T-helper 1 cell (primary cell): ENCODE results near the gene NBPF20.
A peak's percentile ranks its signal among the peaks of the same experiment; 100 is the strongest.
"Not testable (repeated sequence)": the region's sequence is repeated elsewhere in the genome, so short reads cannot be mapped to it uniquely, and the experiment has no call there.

Source experiments
- DNase-seq, 5 donors: peaks; one replicate each; pipeline ENCODE4 v3.0.0-alpha.2; 2012 to 2020

Gene NBPF20

DNA sequence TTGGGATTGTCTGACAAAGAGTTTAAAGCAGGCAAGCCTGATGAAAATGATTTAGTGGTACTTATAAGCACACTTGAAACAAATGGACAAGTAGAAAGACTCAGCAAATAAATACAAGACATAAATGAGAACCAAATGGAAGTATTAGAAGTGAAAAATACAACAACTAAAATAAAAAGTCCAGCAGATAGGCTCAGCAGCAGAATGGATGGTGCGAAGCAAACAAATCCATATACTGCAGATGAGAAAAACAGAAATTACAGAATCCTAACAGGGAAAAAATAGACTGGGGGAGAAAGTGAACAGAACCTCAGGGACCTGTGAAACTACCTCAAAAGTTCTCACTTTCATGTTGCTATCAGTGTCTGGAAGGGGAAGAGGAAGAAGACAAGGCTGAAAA lies 3.9 kb upstream of the NBPF20 start:
- not testable (repeated sequence) for DNase-seq

- DNase-seq = peak in 4 of 5 donors; percentile 13 to 56 (median 34)
Measured at GRCh38 chr1:145424612-145425435, 579 bp downstream of the NBPF20 start.

GRCh38 chr1:145415149-145415548 lies 10.3 kb downstream of the NBPF20 start:
- not testable (repeated sequence) for DNase-seq

DNA sequence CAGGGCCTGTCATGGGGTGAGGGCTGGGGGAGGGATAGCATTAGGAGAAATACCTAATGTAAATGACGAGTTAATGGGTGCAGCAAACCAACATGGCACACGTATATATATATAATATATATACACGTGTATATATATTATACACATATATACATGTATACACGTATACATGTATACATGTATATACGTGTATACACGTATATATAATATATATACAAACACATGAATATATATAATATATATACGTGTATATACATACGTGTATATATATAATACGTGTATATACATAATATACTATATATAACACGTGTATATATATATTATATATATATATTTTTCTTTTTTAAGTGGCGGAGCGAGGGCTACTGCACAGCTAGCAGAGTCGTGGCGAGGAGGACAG lies 18.1 kb downstream of the NBPF20 start:
- DNase-seq = not testable (repeated sequence)

DNA sequence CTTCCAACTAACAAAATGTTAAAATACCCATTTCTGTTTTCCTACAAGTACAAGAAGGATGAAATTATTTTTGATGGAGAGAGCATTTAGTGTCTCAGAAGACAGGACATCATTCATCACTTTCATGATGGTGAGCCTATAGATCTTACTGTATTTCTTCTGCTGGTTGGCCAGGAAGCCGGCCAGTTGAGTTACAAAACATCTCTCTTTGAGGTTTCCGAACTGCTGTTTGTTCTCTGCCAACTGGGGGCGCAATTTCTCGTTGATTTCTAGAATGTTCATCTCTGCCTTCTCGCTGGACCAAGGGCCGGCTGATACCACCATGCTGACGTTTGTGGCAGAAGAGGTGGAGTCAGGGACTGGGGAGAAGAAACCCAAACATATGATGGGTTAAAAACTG lies 20.5 kb downstream of the NBPF20 start:
- not testable (repeated sequence) for DNase-seq

DNA sequence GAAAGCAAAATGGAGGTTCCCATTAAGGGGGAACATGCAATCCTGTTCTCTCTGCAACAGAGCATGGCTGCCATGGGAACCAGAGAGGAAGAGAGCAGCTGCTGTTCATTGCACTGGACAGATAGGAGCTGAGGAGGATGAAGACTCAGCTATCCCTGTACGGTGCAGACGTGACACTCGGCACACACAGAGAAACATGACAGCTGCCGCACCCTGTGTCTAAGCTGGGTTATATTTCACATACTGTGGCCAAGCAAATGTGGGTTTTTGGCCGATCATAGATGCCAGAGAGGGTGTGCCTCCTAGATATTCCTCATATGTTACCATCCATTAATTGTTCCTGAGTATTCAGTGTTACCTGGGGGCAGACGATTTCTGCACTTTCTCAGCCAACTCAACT lies 24.7 kb downstream of the NBPF20 start:
- DNase-seq = not testable (repeated sequence)
